Skin epidermis (tissue), 12 donors: ENCODE measurements around the gene PIGA.

Source experiments
- H3K27ac ChIP-seq, 21 experiments: fragments of 200-600 bp; sonication (generic) in 11 of 21; one replicate each; pipeline ENCODE4 v1.5.0; 2020; ENCODE audit warnings: mild to moderate bottlenecking in 3 of 21, inconsistent platforms in 2 of 21, moderate library complexity in 2 of 21
- H3K4me3 ChIP-seq, 7 experiments: fragments of 200-600 bp; sonication (generic) in 2 of 7; one replicate each; pipeline ENCODE4 v1.5.0; 2020; ENCODE audit warnings: inconsistent platforms in 2 of 7, mild to moderate bottlenecking in 2 of 7, moderate library complexity in 1 of 7

PIGA gene, protein sequence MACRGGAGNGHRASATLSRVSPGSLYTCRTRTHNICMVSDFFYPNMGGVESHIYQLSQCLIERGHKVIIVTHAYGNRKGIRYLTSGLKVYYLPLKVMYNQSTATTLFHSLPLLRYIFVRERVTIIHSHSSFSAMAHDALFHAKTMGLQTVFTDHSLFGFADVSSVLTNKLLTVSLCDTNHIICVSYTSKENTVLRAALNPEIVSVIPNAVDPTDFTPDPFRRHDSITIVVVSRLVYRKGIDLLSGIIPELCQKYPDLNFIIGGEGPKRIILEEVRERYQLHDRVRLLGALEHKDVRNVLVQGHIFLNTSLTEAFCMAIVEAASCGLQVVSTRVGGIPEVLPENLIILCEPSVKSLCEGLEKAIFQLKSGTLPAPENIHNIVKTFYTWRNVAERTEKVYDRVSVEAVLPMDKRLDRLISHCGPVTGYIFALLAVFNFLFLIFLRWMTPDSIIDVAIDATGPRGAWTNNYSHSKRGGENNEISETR

GRCh38 chrX:15335135-15336022 lies at the start of gene PIGA:
TSS of gene PIGA (minus strand) at chrX:15335523. CDS start at chrX:15331930, 3,593 bp downstream.
- peak within 1 kb of the TSS; percentile 46 to 75 (median 72) for H3K4me3 ChIP-seq
- peak within 1 kb of the TSS; percentile 39 to 91 (median 79) for H3K27ac ChIP-seq

- no peak within 1 kb of the TSS for H3K4me3 ChIP-seq
- no peak within 1 kb of the TSS for H3K27ac ChIP-seq
Measured at GRCh38 chrX:15384304-15384703, 49.0 kb upstream of the PIGA start, which contains the start of gene VEGFD. TSS of gene VEGFD (minus strand) at chrX:15384413. CDS start at chrX:15383946, 467 bp downstream.

DNA sequence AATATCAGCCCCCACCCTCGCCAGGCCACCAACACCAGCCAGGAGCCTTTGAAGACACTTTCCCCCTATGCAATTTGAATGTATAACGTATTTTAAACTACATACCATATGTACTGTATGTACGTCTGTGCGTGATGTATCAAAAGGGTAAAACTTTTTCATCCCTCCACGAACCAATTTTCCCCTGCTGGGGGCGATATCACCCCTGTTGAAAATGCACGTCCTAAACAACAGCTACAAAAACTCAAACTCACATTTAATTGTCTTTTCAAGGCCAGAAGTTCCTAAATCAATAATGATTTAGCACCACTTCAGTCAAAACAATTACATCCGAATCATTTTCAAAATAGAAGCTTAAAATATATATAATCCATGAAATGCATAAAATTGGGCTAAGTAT lies 47.5 kb upstream of the PIGA start:
- no peak overlapping the region for H3K27ac ChIP-seq
- no peak overlapping the region for H3K4me3 ChIP-seq

DNA sequence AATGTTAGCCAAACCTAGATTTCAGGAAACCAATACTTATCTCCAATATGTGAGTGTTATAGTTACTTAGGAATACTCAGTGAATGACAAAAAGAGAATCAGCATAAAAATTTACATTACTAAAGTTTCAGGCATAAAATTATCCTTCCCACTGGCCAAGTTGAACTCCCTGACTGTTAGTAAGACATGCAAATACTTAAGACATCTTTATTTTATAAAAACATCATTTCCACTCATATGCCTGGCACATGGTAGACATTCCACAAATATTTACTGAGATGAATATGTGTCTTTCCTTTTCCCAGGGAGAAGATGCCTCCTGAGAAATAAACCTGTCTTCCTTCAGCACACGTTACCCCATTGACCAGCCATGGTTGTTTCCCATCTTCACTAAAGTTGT lies 41.6 kb upstream of the PIGA start:
- no peak overlapping the region for H3K4me3 ChIP-seq
- no peak overlapping the region for H3K27ac ChIP-seq

- Histone ChIP-seq H3K4me3 (no peak overlapping the region), H3K27ac (no peak overlapping the region)
Measured at GRCh38 chrX:15373976-15374375, 38.7 kb upstream of the PIGA start.

GRCh38 chrX:15366506-15367352 lies 31.4 kb upstream of the PIGA start:
- Histone ChIP-seq H3K4me3 (no peak overlapping the region), H3K27ac (no peak overlapping the region)

- no peak overlapping the region for H3K4me3 ChIP-seq
- H3K27ac ChIP-seq, result no peak overlapping the region
Measured at GRCh38 chrX:15359701-15360100, 24.4 kb upstream of the PIGA start.

GRCh38 chrX:15358533-15358932 lies 23.2 kb upstream of the PIGA start:
- no peak overlapping the region for H3K4me3 ChIP-seq
- no peak overlapping the region for H3K27ac ChIP-seq

DNA sequence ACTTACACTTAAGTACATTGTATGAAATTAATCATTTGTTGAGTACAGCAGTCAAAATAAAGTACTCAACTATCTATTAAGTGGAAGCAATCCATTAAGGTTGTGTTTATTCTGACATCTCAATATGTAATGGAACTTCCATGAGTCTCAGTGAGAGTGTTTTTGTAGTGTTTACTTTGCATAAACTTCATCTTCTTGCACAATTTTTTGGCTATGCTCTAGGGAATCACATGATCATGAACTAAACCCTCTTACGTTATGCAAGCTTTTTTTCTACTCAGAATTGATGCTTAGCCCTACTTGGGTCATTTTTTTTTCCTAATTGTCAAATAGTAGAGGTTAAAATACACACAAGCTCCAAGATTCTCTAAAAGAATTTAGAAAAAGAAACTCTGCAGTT lies 21.1 kb upstream of the PIGA start:
- Histone ChIP-seq H3K27ac (no peak overlapping the region), H3K4me3 (no peak overlapping the region)

GRCh38 chrX:15350329-15350996 lies 15.1 kb upstream of the PIGA start:
- H3K4me3 ChIP-seq, result no peak overlapping the region
- H3K27ac ChIP-seq, result no peak overlapping the region

- Histone ChIP-seq H3K4me3 (no peak overlapping the region), H3K27ac (no peak overlapping the region)
Measured at GRCh38 chrX:15349046-15349445, 13.7 kb upstream of the PIGA start.

GRCh38 chrX:15345976-15346375 lies 10.7 kb upstream of the PIGA start:
- Histone ChIP-seq H3K4me3 (no peak overlapping the region), H3K27ac (no peak overlapping the region)

- no peak overlapping the region for H3K4me3 ChIP-seq
Measured at GRCh38 chrX:15344106-15344505, 8.8 kb upstream of the PIGA start.

DNA sequence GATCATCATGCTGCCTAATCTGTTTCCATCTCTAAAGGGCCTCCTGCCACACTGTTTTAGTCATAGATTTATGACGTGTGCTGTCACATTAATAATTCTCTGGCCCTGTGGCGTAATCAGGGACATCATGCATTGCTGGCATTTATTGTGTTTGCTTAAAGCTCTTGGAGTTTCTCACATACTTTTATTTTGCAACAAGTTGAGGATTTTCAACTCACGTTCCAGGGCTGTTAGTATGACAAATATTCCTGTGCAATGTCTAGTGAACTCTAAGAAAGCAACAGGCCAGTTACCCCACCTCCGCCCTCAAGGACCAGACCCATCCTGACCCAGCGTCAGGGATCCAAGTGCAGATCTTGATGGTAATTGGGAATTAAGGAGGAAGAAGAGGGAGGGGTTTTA lies 7.8 kb upstream of the PIGA start:
- Histone ChIP-seq H3K4me3 (no peak overlapping the region), H3K27ac (no peak overlapping the region)

More at GRCh38 chrX:15344106-15344505, 8.8 kb upstream of the PIGA start:
- no peak overlapping the region for H3K27ac ChIP-seq

DNA sequence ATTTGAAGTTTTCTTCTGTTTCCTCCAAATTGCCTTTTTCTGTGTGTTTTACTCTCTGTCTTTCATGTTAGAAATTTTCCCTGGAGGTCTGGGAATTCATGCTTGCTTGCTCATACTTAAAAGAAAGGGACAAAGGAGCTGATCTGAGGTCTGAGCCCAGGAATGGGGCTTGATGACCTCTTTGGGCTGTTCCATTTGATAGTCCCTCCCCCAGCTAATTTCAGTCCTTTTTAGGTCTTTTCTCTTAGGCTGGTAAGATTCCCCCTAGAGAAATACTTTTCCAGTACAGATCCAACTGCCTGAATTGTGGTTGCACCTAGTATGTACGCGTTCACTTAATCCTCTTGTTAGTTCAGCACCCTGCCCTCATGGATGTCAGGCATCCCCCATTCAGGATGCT lies 5.5 kb upstream of the PIGA start:
- no peak overlapping the region for H3K27ac ChIP-seq
- no peak overlapping the region for H3K4me3 ChIP-seq

GRCh38 chrX:15336023-15336413 lies 695 bp upstream of the PIGA start:
- H3K4me3 ChIP-seq, result peak overlapping the region; percentile 11 to 75 (median 72)

DNA sequence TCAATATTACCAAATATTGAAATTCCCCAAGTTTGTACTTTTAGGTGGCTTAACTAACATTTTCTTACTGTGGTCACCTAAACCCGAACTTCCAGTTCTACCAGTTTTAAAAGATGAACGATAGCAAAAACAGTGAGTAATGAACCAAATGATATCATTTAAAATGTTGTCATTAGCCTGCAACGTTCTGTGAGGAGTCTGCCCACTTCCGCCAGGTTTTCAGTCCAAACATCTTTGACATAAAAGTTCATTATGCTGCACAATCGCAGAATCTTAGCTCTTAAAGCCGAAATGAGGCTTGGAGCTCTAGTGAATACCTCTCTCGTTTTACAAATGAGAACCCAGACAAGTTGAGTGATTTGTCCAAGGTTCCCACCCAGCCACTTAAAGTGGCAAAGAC lies 762 bp downstream of the PIGA start:
- Histone ChIP-seq H3K27ac (peak overlapping the region in 19 of 21 experiments; percentile 39 to 91 (median 80)), H3K4me3 (peak overlapping the region; percentile 46 to 75 (median 72))

More at GRCh38 chrX:15336023-15336413, 695 bp upstream of the PIGA start:
- peak overlapping the region in 8 of 21 experiments; percentile 6 to 87 (median 42) for H3K27ac ChIP-seq

DNA sequence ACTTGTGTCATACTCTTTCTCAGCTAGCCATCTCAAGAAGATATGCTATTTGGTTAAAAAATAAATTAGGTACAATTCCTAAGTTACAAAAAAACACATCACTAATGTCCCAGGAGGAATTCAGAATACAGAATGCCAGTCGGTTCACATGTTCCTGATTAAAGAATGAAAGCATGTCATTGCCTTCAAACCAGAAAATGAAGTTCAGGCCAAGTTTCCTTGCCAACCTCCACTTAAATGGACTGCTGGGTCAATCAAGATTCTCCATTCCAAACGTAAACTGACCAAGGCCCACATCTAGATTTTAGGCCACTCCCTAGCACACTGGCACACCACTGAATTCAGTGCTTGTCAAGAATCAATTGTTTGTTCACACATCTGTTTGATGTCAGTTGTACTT lies 6.5 kb downstream of the PIGA start:
- Histone ChIP-seq H3K4me3 (no peak overlapping the region), H3K27ac (no peak overlapping the region)

DNA sequence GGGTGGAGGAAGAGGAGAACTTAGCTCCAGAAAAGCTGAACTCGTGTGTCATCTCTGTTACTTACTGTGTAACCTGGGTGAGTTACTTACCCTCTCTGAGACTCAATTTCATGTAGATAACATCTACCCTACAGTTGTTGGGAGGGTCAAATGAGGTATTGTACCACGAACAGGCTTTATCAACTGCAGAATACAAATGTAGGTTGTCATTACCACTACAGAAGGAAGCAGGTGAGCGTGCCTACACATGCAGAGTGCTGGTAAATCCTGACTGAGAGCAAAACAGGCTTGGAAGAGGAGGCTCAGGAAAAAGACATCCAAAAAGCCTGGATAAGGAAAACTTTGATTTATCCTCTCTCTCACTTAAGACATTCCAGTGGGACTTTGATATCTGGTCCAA lies 7.2 kb downstream of the PIGA start:
- Histone ChIP-seq H3K27ac (no peak overlapping the region), H3K4me3 (no peak overlapping the region)
